ENCODE results near the gene TSPAN10. TPM values are rescaled to one million over a fixed set of nuclear protein-coding genes. Genes with fewer than 3 reads are reported as not detected.

TSPAN10 gene
- total and polyA plus RNA-seq, 2 of the 13 experiments (the other 11 are each of a cell fraction or from before 2014, with no cell fraction given): 0.54 to 0.75 TPM

- TF ChIP-seq ZNF7 (CRISPR knock-in tag; IDR thresholded peaks at IDR 0.05) (no peak), ZBTB38 (CRISPR knock-in tag; IDR thresholded peaks at IDR 0.05) (no peak), RXRB (CRISPR knock-in tag; IDR thresholded peaks at IDR 0.05; ENCODE audit: borderline replicate concordance) (peak; percentile 29; the same call in 1 of the 2 replicates), MED13 (CRISPR knock-in tag; IDR thresholded peaks at IDR 0.05) (no peak), ZNF550 (CRISPR knock-in tag; IDR thresholded peaks at IDR 0.05; ENCODE audit: borderline replicate concordance) (no peak), RORA (CRISPR knock-in tag; IDR thresholded peaks at IDR 0.05) (no peak), BCL3 (CRISPR knock-in tag; IDR thresholded peaks at IDR 0.05) (no peak), IRF2 (CRISPR knock-in tag; IDR thresholded peaks at IDR 0.05) (0 out of 2 replicates have a peak, but pooled peaks have one; percentile 41), TARDBP (CRISPR knock-in tag; IDR thresholded peaks at IDR 0.05) (no peak), MEIS1 (CRISPR knock-in tag; IDR thresholded peaks at IDR 0.05; ENCODE audit: borderline replicate concordance) (no peak), ARID4A (CRISPR knock-in tag; IDR thresholded peaks at IDR 0.05; ENCODE audit: borderline replicate concordance) (peak; percentile 23; the same call in 1 of the 2 replicates), MED8 (CRISPR knock-in tag; IDR thresholded peaks at IDR 0.05; ENCODE audit: insufficient replicate concordance) (no peak), KLF12 (CRISPR knock-in tag; IDR thresholded peaks at IDR 0.05; ENCODE audit: borderline replicate concordance) (no peak), SMAD9 (CRISPR knock-in tag; IDR thresholded peaks at IDR 0.05) (no peak), ETV5 (CRISPR knock-in tag; IDR thresholded peaks at IDR 0.05; ENCODE audit: borderline replicate concordance) (0 out of 2 replicates have a peak, but pooled peaks have one; percentile 7), ZNF138 (CRISPR knock-in tag; IDR thresholded peaks at IDR 0.05; ENCODE audit: low read depth) (no peak), TCF12 (IDR thresholded peaks at IDR 0.05) (no peak), TCF12 (CRISPR knock-in tag; IDR thresholded peaks at IDR 0.05) (no peak), ZBTB4 (CRISPR knock-in tag; IDR thresholded peaks at IDR 0.05; ENCODE audit: borderline replicate concordance) (no peak), HNF4A (CRISPR knock-in tag; IDR thresholded peaks at IDR 0.05) (no peak)
- TF ChIP-seq, protein P1, sequence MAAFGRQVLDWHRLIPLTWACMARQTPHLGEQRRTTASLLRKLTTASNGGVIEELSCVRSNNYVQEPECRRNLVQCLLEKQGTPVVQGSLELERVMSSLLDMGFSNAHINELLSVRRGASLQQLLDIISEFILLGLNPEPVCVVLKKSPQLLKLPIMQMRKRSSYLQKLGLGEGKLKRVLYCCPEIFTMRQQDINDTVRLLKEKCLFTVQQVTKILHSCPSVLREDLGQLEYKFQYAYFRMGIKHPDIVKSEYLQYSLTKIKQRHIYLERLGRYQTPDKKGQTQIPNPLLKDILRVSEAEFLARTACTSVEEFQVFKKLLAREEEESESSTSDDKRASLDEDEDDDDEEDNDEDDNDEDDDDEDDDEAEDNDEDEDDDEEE (CRISPR knock-in tag; IDR thresholded peaks at IDR 0.05): no peak
These were observed 14.7 kb downstream of the TSPAN10 start (continued) for GRCh38 chr17:81651692-81652091.

All from HepG2 (cell line).